Astrocyte (in vitro differentiated cells and primary cell): ENCODE measurements around the gene CYP27B1. TPM values are rescaled to one million over a fixed set of nuclear protein-coding genes. Genes with fewer than 3 reads are reported as not detected.

ENCODE experiments used
- DNase-seq: peaks from one replicate; pipeline ENCODE4 v3.0.0-alpha.2; 2010; ENCODE audit warnings: low read depth
- FAIRE-seq: peaks from 2 replicates; lab custom pipeline; 2011; peaks lifted over from hg19 to GRCh38; lab: Jason Lieb, UNC
- H2AFZ ChIP-seq: 2 replicates; pipeline ENCODE4 v1.6.0; 2012; ENCODE audit warnings: low read depth, low read length, inconsistent platforms
- H3K27ac ChIP-seq: 2 replicates; pipeline ENCODE4 v1.5.1; 2011; ENCODE audit warnings: low read depth, low read length, inconsistent platforms
- H3K27me3 ChIP-seq: 2 replicates; pipeline ENCODE4 v1.6.0; 2011; ENCODE audit warnings: low read length, inconsistent platforms; ENCODE audit not compliant: insufficient read depth
- H3K36me3 ChIP-seq: 2 replicates; pipeline ENCODE4 v1.5.1; 2011; ENCODE audit warnings: low read length, inconsistent platforms; ENCODE audit not compliant: insufficient read depth
- H3K4me1 ChIP-seq: 2 replicates; pipeline ENCODE4 v1.5.1; 2011; ENCODE audit warnings: low read length, inconsistent platforms; ENCODE audit not compliant: insufficient read depth
- H3K4me2 ChIP-seq: 2 replicates; pipeline ENCODE4 v1.6.0; 2012; ENCODE audit warnings: low read length, inconsistent platforms
- H3K4me3 ChIP-seq: 2 replicates; pipeline ENCODE4 v1.5.1; 2011; ENCODE audit warnings: low read depth, mild to moderate bottlenecking, low read length, inconsistent platforms; ENCODE audit not compliant: insufficient read depth
- H3K79me2 ChIP-seq: 2 replicates; pipeline ENCODE4 v1.6.0; 2012; ENCODE audit warnings: mild to moderate bottlenecking, low read length, inconsistent platforms; ENCODE audit not compliant: insufficient read depth
- H3K9ac ChIP-seq: 2 replicates; pipeline ENCODE4 v1.6.0; 2012; ENCODE audit warnings: mild to moderate bottlenecking, low read length, inconsistent platforms
- H3K9me3 ChIP-seq: 2 replicates; pipeline ENCODE4 v1.5.1; 2012; ENCODE audit warnings: low read depth, mild to moderate bottlenecking, low read length, inconsistent platforms; ENCODE audit not compliant: insufficient read depth
- H4K20me1 ChIP-seq: 2 replicates; pipeline ENCODE4 v1.6.0; 2012; ENCODE audit warnings: low read length, inconsistent platforms; ENCODE audit not compliant: insufficient read depth
- H3K27ac Mint-ChIP-seq: one replicate; pipeline ENCODE4 v1.8.0; 2021; ENCODE audit warnings: mild to moderate bottlenecking, mixed read lengths; ENCODE audit not compliant: unreplicated experiment
- H3K27me3 Mint-ChIP-seq: one replicate; pipeline ENCODE4 v1.8.0; 2021; ENCODE audit warnings: low read depth, mixed read lengths; ENCODE audit not compliant: unreplicated experiment
- H3K36me3 Mint-ChIP-seq: one replicate; pipeline ENCODE4 v1.8.0; 2021; ENCODE audit warnings: low read depth, mixed read lengths; ENCODE audit not compliant: unreplicated experiment
- H3K4me1 Mint-ChIP-seq: one replicate; pipeline ENCODE4 v1.8.0; 2021; ENCODE audit warnings: low read depth, mixed read lengths; ENCODE audit not compliant: unreplicated experiment
- H3K4me3 Mint-ChIP-seq: one replicate; pipeline ENCODE4 v1.8.0; 2021; ENCODE audit warnings: mild to moderate bottlenecking, moderate library complexity, mixed read lengths; ENCODE audit not compliant: unreplicated experiment
- H3K9me3 Mint-ChIP-seq: one replicate; pipeline ENCODE4 v1.8.0; 2021; ENCODE audit warnings: mild to moderate bottlenecking, mixed read lengths; ENCODE audit not compliant: unreplicated experiment
- CTCF ChIP-seq: IDR thresholded peaks from 2 replicates; pipeline ENCODE4 v1.5.1; 2011; ENCODE audit warnings: low read depth, mild to moderate bottlenecking, inconsistent platforms, low read length, moderate library complexity; ENCODE audit not compliant: insufficient read depth
- EZH2 ChIP-seq: IDR thresholded peaks from 2 replicates; pipeline ENCODE4 v1.6.1; 2012; ENCODE audit warnings: mild to moderate bottlenecking, low read length, inconsistent platforms; ENCODE audit not compliant: insufficient read depth
- total RNA-seq: library from RNA; stranded (reverse); gene quantifications from 2 replicates; pipeline ENCODE4 v1.2.1, GENCODE V29; 2021

CYP27B1 gene
- total RNA-seq, 1 donor from 2014 or later, result 1.5 TPM

- Histone ChIP-seq H3K9ac (no peak overlapping the region), H3K9me3 (no peaks in the 10 kb centered on the region), H2AFZ (no peak overlapping the region), H3K27me3 (peaks cover 3% of the 10 kb centered on the region), H3K4me3 (no peak overlapping the region), H3K36me3 (peaks cover 35% of the 10 kb centered on the region), H3K27ac (no peak overlapping the region), H4K20me1 (no peaks in the 10 kb centered on the region), H3K4me2 (no peak overlapping the region), H3K4me1 (no peaks in the 10 kb centered on the region), H3K79me2 (no peaks in the 10 kb centered on the region)
- DNase-seq (no peak), FAIRE-seq (no peak)
- TF ChIP-seq EZH2, result no peak
- TF ChIP-seq CTCF, result no peak
- no peak overlapping the region for H3K27ac Mint-ChIP-seq
- peaks cover 35% of the 10 kb centered on the region for H3K36me3 Mint-ChIP-seq
- no peaks in the 10 kb centered on the region for H3K4me1 Mint-ChIP-seq
- H3K27me3 Mint-ChIP-seq, result peaks cover 24% of the 10 kb centered on the region
- no peak overlapping the region for H3K4me3 Mint-ChIP-seq
- no peaks in the 10 kb centered on the region for H3K9me3 Mint-ChIP-seq
Observed at GRCh38 chr12:57719777-57720605, 46.9 kb downstream of the CYP27B1 start.

GRCh38 chr12:57718641-57719528, 48.0 kb downstream of the CYP27B1 start:
- FAIRE-seq (no peak), DNase-seq (no peak)
- Histone ChIP-seq H2AFZ (no peak overlapping the region), H3K36me3 (peaks cover 38% of the 10 kb centered on the region), H4K20me1 (no peaks in the 10 kb centered on the region), H3K4me3 (no peak overlapping the region), H3K79me2 (no peaks in the 10 kb centered on the region), H3K9me3 (no peaks in the 10 kb centered on the region), H3K4me2 (no peak overlapping the region), H3K9ac (no peak overlapping the region), H3K4me1 (no peaks in the 10 kb centered on the region), H3K27me3 (no peaks in the 10 kb centered on the region), H3K27ac (no peak overlapping the region)
- Mint-ChIP-seq H3K9me3 (no peaks in the 10 kb centered on the region), H3K27ac (peak overlapping the region; percentile 64), H3K36me3 (peaks cover 35% of the 10 kb centered on the region), H3K4me3 (no peak overlapping the region), H3K27me3 (peaks cover 14% of the 10 kb centered on the region), H3K4me1 (no peaks in the 10 kb centered on the region)
- TF ChIP-seq EZH2 (no peak), CTCF (no peak)
